ENCODE measurements around the gene CHD2.

GRCh38 chr15:92901072-92901761 lies 1.1 kb downstream of the CHD2 start:
- TF ChIP-seq CTCF (conservative IDR thresholded peaks at IDR 0.05) (no peak), EZH2 (IDR thresholded peaks at IDR 0.05; ENCODE audit: low read depth) (no peak)
